Neural cell (in vitro differentiated cells): Measurements from ENCODE around the gene THAP12.

Experiments used
- CTCF ChIP-seq: fragments of 450-650 bp; IDR thresholded peaks from 2 replicates; pipeline ENCODE4 v1.5.1; 2014; ENCODE audit warnings: antibody characterized with exemption, mild to moderate bottlenecking, moderate library complexity; ENCODE audit not compliant: poor library complexity, severe bottlenecking
- EZH2 ChIP-seq: fragments of 200-600, 300-800 bp; shearing (Covaris generic), sonication (generic); IDR thresholded peaks from 2 replicates; pipeline ENCODE4 v1.6.1; 2014; ENCODE audit warnings: antibody characterized with exemption, low read length, borderline replicate concordance, mild to moderate bottlenecking; ENCODE audit not compliant: insufficient read depth, poor library complexity, severe bottlenecking
- MXI1 ChIP-seq: fragments of 450-650 bp; conservative IDR thresholded peaks from 2 replicates; pipeline ENCODE4 v1.6.1; 2014; ENCODE audit warnings: antibody characterized with exemption, mild to moderate bottlenecking; ENCODE audit not compliant: poor library complexity, severe bottlenecking
- POLR2AphosphoS5 ChIP-seq: IDR thresholded peaks from 2 replicates; pipeline ENCODE4 v1.6.1; 2012
- REST ChIP-seq: IDR thresholded peaks from 2 replicates; pipeline ENCODE4 v1.6.1; 2012; ENCODE audit warnings: borderline replicate concordance
- SMC3 ChIP-seq: fragments of 450-650 bp; conservative IDR thresholded peaks from 2 replicates; pipeline ENCODE4 v1.6.1; 2014; ENCODE audit warnings: antibody characterized with exemption, mild to moderate bottlenecking, moderate library complexity; ENCODE audit not compliant: poor library complexity
- TAF1 ChIP-seq: IDR thresholded peaks from 2 replicates; pipeline ENCODE4 v1.6.1; 2012; ENCODE audit warnings: low read depth

- TF ChIP-seq EZH2 (no peak), TAF1 (no peak), CTCF (no peak), REST (no peak), POLR2AphosphoS5 (no peak), MXI1 (no peak), SMC3 (no peak)
Observed at GRCh38 chr11:76376746-76377558, 4.0 kb downstream of the THAP12 start.
